Islet of Langerhans (tissue), 1 donor: ENCODE data around the gene AKT2.

Experiments
- FAIRE-seq: peaks from one replicate; lab custom pipeline; 2011; peaks lifted over from hg19 to GRCh38; lab: Jason Lieb, UNC

Gene AKT2

GRCh38 chr19:40252395-40252794 is 32.8 kb downstream of the AKT2 start:
- no peak for FAIRE-seq

- FAIRE-seq: no peak
Observed at GRCh38 chr19:40251991-40252390, 33.2 kb downstream of the AKT2 start.

DNA sequence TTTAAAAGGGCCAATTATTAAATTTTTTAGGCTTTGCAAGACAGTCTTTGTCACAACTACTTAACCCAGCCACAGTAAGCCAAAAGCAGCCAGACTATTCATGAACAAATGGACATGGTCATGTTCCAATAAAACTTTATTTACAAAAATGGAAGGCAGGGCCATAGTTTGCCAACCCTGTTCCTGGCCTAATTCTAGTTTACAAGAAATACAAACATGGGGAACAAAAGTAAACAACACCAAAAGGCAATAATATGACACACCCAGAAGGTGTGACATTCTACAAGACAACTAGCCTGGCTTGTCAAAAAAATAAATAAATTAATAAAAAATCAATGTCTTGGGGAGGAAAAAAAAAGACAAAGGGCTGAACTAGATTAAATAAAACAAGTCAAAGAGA is 33.9 kb downstream of the AKT2 start:
- FAIRE-seq: no peak

DNA sequence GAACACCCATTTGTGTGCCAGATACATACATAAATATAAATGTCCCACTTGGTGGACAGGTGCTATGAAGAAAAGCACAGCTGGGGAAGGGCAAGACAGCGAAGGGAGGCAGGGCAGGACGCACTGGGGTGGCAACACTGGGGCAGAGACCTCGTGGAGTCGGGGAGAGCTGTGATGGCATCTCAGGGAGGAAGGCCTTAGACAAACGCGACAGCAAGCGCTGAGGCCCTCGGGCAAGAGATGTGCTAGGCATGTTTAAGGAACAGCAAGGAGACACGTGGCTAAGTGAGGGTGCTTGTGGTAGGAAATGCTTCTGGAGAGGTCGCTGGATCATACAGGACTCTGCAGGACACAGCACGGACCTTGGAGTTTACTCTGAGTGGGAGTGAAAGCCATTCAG is 35.4 kb downstream of the AKT2 start:
- FAIRE-seq: no peak

DNA sequence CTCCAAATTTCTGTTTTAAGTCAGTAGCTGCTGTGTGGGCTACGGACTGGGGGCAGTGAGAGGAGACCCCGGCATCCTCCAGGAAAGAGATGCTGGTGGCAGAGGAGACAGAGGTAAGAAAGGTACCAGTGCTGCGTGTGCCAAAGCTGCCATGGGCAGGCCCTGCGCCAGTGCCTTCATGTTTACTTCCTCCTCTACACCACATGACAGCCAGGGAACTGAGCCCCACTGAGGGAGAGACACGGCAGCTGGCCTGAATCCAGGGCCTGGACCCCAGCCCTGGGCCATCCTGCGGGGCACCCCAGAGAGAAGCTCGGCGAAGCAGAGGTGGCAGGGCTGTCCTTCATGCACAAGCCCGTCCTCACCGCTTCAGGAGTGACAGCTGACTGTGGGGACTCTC is 35.9 kb downstream of the AKT2 start:
- FAIRE-seq: no peak

- no peak for FAIRE-seq
Observed at GRCh38 chr19:40247735-40248262, 37.3 kb downstream of the AKT2 start.

GRCh38 chr19:40247178-40247577 is 38.0 kb downstream of the AKT2 start:
- FAIRE-seq: no peak

- FAIRE-seq: no peak
Observed at GRCh38 chr19:40246292-40247073, 38.7 kb downstream of the AKT2 start.

DNA sequence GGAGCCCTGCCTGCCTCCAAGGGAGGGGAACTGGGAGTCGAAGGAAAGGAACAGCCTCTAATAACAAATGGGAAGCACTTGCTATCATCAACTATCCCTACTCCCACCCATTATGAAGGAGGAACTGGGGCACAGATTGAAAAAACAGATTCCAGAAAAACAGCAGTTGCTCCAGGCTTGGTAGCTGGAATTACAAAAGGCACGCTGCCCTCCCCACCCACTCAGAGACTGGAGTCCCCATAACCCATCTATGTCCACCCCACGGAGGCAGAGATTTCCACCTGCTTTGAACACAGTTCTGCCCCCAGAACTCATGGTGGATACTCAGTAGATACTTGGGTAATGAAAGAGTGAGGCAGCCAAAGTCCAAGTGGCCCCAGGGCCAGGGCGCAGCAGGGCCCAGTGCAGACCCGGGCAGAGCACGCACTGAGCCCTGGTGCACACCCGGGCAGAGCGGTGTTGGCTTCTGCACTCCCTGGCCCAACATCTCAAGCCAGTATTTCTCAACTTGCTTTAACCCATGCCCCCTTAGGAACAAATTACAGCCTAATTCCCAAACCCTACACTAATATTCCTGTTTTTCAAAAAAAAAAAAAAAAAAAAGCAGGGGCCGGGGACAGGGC is 39.5 kb downstream of the AKT2 start:
- FAIRE-seq: no peak

GRCh38 chr19:40244579-40245317 is 40.4 kb downstream of the AKT2 start:
- no peak for FAIRE-seq

GRCh38 chr19:40243181-40243580 is 42.0 kb downstream of the AKT2 start:
- FAIRE-seq: no peak

- FAIRE-seq: no peak
Observed at GRCh38 chr19:40242480-40242879, 42.7 kb downstream of the AKT2 start.

DNA sequence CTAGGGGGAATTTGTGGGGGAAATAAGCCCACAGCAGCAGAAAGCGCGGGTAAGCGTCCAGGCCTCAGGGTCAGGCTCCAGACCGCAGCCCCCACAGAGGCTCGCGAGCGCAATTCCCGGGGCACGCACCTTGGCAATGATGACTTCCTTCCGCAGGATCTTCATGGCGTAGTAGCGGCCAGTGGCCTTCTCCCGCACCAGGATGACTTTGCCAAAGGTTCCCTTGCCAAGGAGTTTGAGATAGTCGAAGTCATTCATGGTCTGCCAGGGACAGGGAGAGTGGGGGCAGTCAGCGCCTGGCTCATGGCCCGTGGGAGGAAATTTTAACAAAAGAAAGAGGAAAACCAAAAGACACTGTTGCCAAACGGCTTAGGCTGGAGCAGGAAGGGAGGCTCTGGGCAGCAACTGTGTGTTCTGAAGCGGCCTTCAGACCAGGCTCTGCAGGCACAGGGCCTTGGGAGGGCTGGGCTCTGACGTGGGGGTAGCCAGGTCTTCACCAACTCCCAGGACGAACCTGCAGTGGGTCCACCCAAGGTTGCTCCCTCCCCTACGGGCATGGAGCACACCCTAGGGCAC is 43.2 kb downstream of the AKT2 start:
- no peak for FAIRE-seq

DNA sequence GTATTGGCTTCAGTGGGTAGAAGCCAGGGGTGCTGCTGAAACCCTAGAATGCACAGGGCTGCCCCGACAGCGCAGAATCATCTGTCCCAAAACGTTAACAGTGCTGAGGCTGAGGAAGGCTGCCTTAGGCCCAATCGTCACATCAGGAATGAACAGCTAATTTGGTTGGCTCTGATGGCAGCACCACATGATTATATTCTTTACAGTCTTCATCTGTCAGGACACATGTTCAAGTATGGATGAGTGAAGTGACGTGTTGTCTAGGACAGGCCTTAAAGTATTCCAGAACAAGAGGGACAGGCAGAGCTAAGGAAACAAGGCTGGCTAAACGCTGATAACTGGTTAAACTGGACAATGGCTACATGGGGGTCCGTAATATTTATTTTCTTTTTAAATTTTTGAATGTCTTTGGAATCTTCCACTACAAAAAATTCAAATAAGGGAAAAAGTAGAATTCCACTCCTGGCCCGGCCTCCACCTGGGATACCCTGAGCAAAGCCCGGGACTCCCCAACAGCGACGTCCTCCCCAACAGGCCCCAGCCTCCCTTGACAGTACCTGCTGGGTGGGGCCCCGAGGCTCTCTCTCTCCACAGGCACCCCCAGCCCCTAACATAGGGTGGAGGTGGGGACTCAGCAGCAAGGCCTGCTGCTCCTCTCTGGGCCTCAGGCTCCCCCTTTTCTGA is 43.9 kb downstream of the AKT2 start:
- FAIRE-seq: no peak

DNA sequence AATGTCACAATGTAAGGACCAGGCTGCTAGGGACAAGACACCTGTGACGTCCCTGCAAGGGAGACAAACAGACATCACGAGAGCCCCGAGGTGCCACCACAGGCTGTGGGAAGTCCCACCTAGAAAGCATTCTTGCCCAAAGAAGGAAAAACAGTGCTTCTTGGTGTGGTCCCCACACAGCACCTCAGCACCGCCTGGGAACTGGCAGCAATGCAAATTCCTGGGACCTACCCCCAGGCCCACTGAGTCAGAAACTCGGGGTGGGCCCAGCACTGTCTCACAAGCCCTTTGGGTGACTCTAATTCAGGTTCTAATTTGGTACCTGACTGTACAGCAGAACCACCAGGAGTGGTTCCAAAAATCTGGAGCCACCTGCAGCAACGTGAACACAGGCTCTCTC is 44.8 kb downstream of the AKT2 start:
- no peak for FAIRE-seq

- FAIRE-seq: no peak
Observed at GRCh38 chr19:40239415-40240226, 45.5 kb downstream of the AKT2 start.

DNA sequence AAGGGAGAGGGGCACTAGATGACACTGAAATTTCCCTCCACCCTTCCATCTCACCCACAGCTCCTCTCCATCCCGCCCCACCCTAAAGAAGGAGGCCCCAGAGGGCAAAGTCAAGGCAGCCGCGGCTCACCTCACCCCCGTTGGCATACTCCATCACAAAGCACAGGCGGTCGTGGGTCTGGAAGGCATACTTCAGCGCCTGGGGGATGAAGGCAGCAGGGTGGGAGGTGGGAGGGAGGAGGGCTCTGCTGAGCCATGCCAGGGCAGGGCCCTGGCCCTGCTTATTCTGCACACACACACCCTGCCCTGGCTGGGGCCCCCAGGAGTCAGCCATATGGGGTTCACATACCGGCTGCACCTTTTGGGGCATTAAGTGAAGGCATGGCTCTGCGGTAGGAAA is 46.4 kb downstream of the AKT2 start:
- no peak for FAIRE-seq

DNA sequence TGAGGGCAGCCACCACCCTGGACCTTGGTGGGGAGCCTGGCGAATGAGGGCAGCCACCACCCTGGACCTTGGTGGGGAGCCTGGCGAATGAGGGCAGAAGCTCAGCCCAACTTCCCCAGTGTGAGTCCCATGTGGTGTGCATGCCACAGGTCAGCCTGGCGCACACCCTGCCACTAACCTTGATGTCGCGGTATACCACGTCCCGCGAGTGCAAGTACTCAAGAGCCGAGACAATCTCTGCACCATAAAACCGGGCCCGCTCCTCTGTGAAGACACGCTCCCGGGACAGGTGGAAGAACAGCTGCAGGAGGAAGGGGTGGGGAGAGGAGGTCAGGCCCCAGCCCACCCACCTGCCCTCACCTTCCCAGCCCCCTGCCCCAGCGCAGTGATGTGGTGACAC is 47.4 kb downstream of the AKT2 start:
- FAIRE-seq: no peak

DNA sequence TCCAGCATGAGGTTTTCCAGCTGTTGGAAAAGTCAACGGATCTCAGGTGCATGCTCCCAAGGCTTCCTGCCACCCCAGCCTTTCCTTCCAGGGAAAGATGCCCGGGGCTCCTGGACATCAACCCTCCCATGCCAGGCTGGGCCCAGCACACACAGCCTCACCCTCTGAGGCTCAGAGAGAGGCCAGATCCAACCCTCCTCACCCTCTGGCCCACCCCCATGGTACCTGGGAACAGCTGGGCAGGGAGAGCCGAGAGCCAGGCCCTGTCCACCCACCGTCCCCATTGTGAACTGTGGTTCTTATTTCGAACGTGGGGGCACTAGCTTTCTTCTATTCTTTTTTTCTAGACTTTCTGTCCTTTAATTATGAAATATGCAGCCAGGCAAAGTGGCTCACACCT is 48.8 kb downstream of the AKT2 start:
- FAIRE-seq: no peak

- FAIRE-seq: no peak
Observed at GRCh38 chr19:40236026-40236355, 49.2 kb downstream of the AKT2 start.

GRCh38 chr19:40235238-40236025 is 49.7 kb downstream of the AKT2 start:
- no peak for FAIRE-seq
